ENCODE results near the gene DHX15. TPM values are rescaled to one million over a fixed set of nuclear protein-coding genes. Genes with fewer than 3 reads are reported as not detected.

DHX15 gene
- total and polyA plus RNA-seq, 2 of the 8 experiments (the other 6 are each of a cell fraction or from before 2014, with no cell fraction given): 126 to 286 TPM

GRCh38 chr4:24529555-24529954 is 54.8 kb downstream of the DHX15 start:
- no peak overlapping the region for H4K5ac ChIP-seq (ENCODE audit: insufficient read length, low read depth, low read length)
- H2AK5ac ChIP-seq (ENCODE audit: low read depth, low read length): no peak overlapping the region
- no peaks in the 10 kb centered on the region for H3K4me1 ChIP-seq (replicated peaks in 1 of 4; ENCODE audit: control insufficient read depth in 3 of 4, insufficient read depth in 4 of 4, low read length in 3 of 4)
- WGBS, 2 experiments (ENCODE audit: extremely low coverage in 1 of 2, insufficient coverage in 1 of 2, insufficient read length in 1 of 2, insufficient replicate concordance in 2 of 2, low coverage in 1 of 2, low lambda C conversion rate in 2 of 2, missing lambda C conversion rate in 1 of 2): 90% methylated on average over 2 of the region's 2 CpGs; no CpG with 5 or more reads in 1 of the 2 experiments
- H2BK5ac ChIP-seq (ENCODE audit: low read depth, low read length): no peak overlapping the region
- no peak overlapping the region for H3K23ac ChIP-seq (ENCODE audit: insufficient read length)
- no peaks in the 10 kb centered on the region for H3K27me3 ChIP-seq (replicated peaks in 1 of 4; ENCODE audit: control insufficient read depth in 3 of 4, extremely low read depth in 1 of 4, insufficient read depth in 3 of 4, low read length in 3 of 4)
- no peak overlapping the region for H2BK20ac ChIP-seq (ENCODE audit: low read length)
- no peak overlapping the region for H2BK120ac ChIP-seq (replicated peaks; ENCODE audit: low read depth, low read length)
- H3K18ac ChIP-seq (ENCODE audit: extremely low read depth, low read length): no peak overlapping the region
- H2AFZ ChIP-seq (ENCODE audit: low read length): no peak overlapping the region
- FAIRE-seq (no peak), DNase-seq (ENCODE audit: low read depth in 1 of 2, low spot score in 2 of 2) (no peak)
- peaks cover 3 to 4% of the 10 kb centered on the region in 2 experiments for H4K20me1 ChIP-seq (replicated peaks in 1 of 2; ENCODE audit: control insufficient read depth in 1 of 2, insufficient read depth in 2 of 2, low read length in 2 of 2)
- no peak overlapping the region for H3K4me3 ChIP-seq (ENCODE audit: extremely low read depth in 1 of 4, insufficient read depth in 2 of 4, low read depth in 3 of 4, low read length in 4 of 4)
- no peak overlapping the region for H2BK15ac ChIP-seq (ENCODE audit: low read length)
- H3K79me1 ChIP-seq (ENCODE audit: low read depth, low read length): no peaks in the 10 kb centered on the region
- CTCF ChIA-PET (ENCODE audit: partially characterized antibody): interaction anchor here (0.7 to 1.7 kb wide), 3 partner anchors 22 to 295 kb away, joined by 3 to 4 read pairs (median 4); no protein-coding TSS in a partner anchor
- POLR2A ChIA-PET (ENCODE audit: partially characterized antibody): interaction anchor here (8.2 kb wide), 1 partner anchor 18 kb away, joined by 73 read pairs; no protein-coding TSS in a partner anchor
- no peak overlapping the region for H3K9ac ChIP-seq (replicated peaks in 1 of 4; ENCODE audit: extremely low read depth in 1 of 4, low read depth in 3 of 4, low read length in 3 of 4)
- peaks cover 11 to 95% (median 59%) of the 10 kb centered on the region in 4 experiments for H3K36me3 ChIP-seq (ENCODE audit: control insufficient read depth in 2 of 4, insufficient read depth in 4 of 4, low read length in 3 of 4)
- no peak overlapping the region for H3K27ac ChIP-seq (ENCODE audit: low read depth, low read length)
- no peak overlapping the region for H2BK12ac ChIP-seq (ENCODE audit: low read depth, low read length)
- no peak overlapping the region for H4K91ac ChIP-seq (replicated peaks; ENCODE audit: insufficient read length, low read length)
- no peaks in the 10 kb centered on the region for H3K23me2 ChIP-seq (ENCODE audit: low read depth, low read length)
- H3K79me2 ChIP-seq (ENCODE audit: control insufficient read depth in 1 of 2, insufficient read depth in 2 of 2, low read length in 2 of 2): peaks cover 0 to 66% of the 10 kb centered on the region in 2 experiments; a peak in 2 of 4 replicates
- H4K8ac ChIP-seq (ENCODE audit: extremely low read depth, insufficient read depth, low read length): no peak overlapping the region
- no peaks in the 10 kb centered on the region for H3K9me3 ChIP-seq (ENCODE audit: insufficient read depth in 2 of 2, low read depth in 1 of 2, low read length in 1 of 2)
- TF ChIP-seq YY1 (IDR thresholded peaks at IDR 0.05; ENCODE audit: low read depth, low read length) (no peak), RXRA (IDR thresholded peaks at IDR 0.05; ENCODE audit: insufficient read depth, low read depth, low read length) (no peak), SUZ12 (IDR thresholded peaks at IDR 0.05; ENCODE audit: low read length) (no peak), NRF1 (IDR thresholded peaks at IDR 0.05; ENCODE audit: low read depth, low read length) (no peak), KDM5A (IDR thresholded peaks at IDR 0.05; ENCODE audit: low read length) (no peak), RAD21 (IDR thresholded peaks at IDR 0.05 in 1 of 2, conservative IDR thresholded peaks at IDR 0.05 in 1 of 2; ENCODE audit: low read depth in 2 of 2, low read length in 2 of 2) (no peak), TCF12 (IDR thresholded peaks at IDR 0.05; ENCODE audit: low read depth, low read length) (no peak)
- H3K14ac ChIP-seq (ENCODE audit: insufficient read length): no peak overlapping the region
- no peak overlapping the region for H3K4me2 ChIP-seq (ENCODE audit: insufficient read depth in 1 of 2, low read depth in 2 of 2, low read length in 2 of 2)
- no peak overlapping the region for H3K56ac ChIP-seq (replicated peaks; ENCODE audit: insufficient read length, low read depth, low read length)
- H3K4ac ChIP-seq (replicated peaks; ENCODE audit: insufficient read length, low read depth, low read length): no peak overlapping the region
